SJCRH30 (cell line): ENCODE measurements around the gene IRAG1. TPM values are rescaled to one million over a fixed set of nuclear protein-coding genes. Genes with fewer than 3 reads are reported as not detected.
"Not testable (repeated sequence)": the region's sequence is repeated elsewhere in the genome, so short reads cannot be mapped to it uniquely, and the experiment has no call there.

Source experiments
- DNase-seq, 2 experiments: peaks; one replicate each; pipeline ENCODE4 v3.0.0-alpha.2; 2015 to 2020
- H3K27ac ChIP-seq: fragments of 250-450 bp; sonication (Bioruptor Pico); 2 replicates; pipeline ENCODE4 v1.5.1; 2020; ENCODE audit warnings: mild to moderate bottlenecking, moderate library complexity
- H3K27me3 ChIP-seq: fragments of 250-450 bp; sonication (Bioruptor Pico); 2 replicates; pipeline ENCODE4 v1.5.1; 2020; ENCODE audit warnings: mild to moderate bottlenecking, moderate library complexity
- H3K36me3 ChIP-seq: fragments of 250-450 bp; sonication (Bioruptor Pico); 2 replicates; pipeline ENCODE4 v1.5.1; 2020; ENCODE audit warnings: mild to moderate bottlenecking, moderate library complexity
- H3K4me1 ChIP-seq: fragments of 250-450 bp; sonication (Bioruptor Pico); 2 replicates; pipeline ENCODE4 v1.5.1; 2020; ENCODE audit warnings: mild to moderate bottlenecking, moderate library complexity
- H3K4me3 ChIP-seq: fragments of 250-450 bp; sonication (Bioruptor Pico); 2 replicates; pipeline ENCODE4 v1.5.1; 2020; ENCODE audit warnings: mild to moderate bottlenecking, moderate library complexity
- H3K9me3 ChIP-seq: fragments of 250-450 bp; sonication (Bioruptor Pico); replicated peaks from 2 replicates; pipeline ENCODE4 v1.5.1; 2020; ENCODE audit warnings: mild to moderate bottlenecking, moderate library complexity
- total RNA-seq: library from RNA; depleted of rRNA; stranded (reverse); fragments of >200 nt; shearing (Covaris generic); gene quantifications from 2 replicates; pipeline ENCODE4 v1.2.3, GENCODE V29; 2014

Gene IRAG1
- total RNA-seq, 1 experiment from 2014 or later, result not detected

DNA sequence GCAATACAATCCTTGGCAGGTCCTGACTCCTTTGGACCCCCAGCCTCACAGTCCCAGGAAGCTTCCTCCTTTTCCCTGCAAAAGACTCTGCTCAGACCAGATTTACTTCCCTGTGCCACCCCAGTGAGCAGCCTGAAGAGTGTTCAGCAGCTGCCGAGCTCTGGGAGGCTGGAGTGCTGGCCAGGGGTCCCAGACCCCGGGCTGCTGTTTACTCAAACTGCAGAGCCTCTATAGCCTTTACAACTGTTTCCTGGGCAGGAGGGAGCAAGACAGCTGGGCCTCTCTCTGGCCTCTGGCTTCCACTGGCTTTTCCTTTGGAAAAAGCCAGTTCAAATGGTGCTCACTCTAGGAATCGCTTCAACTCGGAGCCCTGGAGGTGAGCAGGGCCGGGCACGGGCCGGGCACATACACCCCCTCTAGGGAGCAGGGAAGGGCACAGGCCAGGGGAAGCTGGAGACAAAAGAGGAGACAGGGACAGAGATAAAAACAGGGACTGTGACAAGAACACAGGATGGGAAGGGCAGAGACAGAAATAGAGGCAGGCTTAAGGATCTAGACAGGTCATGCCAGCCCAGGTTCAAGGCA, 932 bp downstream of the IRAG1 start:
- no peak overlapping the region for H3K4me3 ChIP-seq
- H3K9me3 ChIP-seq, result no peaks in the 10 kb centered on the region
- H3K4me1 ChIP-seq, result no peaks in the 10 kb centered on the region
- no peak overlapping the region for H3K27ac ChIP-seq
- H3K36me3 ChIP-seq, result no peaks in the 10 kb centered on the region
- no peak for DNase-seq
- H3K27me3 ChIP-seq, result 0 out of 2 replicates have a peak, but pooled peaks cover 7% of the 10 kb centered on the region

DNA sequence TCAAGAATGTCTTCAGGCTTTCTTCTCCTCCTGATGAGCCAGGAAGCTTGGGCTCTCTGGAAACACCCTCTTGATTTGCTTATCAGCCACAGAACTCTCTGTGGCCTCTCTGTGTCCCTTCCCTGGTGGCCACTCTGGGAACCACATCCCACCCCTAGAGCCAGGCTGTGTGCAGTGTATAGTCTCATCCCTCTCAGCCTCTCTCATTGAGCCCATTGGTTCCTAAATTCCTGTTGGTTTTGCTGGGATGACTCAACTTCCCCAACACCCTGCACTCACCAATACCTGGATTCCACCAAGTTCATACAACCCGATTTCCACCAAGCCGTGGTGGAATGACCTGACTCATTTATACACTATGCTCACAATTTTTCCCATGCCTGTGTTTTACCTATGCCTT, 5.2 kb downstream of the IRAG1 start:
- H3K27ac ChIP-seq, result no peak overlapping the region
- H3K4me3 ChIP-seq, result no peak overlapping the region
- no peaks in the 10 kb centered on the region for H3K36me3 ChIP-seq
- H3K9me3 ChIP-seq, result no peaks in the 10 kb centered on the region
- H3K4me1 ChIP-seq, result no peaks in the 10 kb centered on the region
- DNase-seq, result no peak
- H3K27me3 ChIP-seq, result 0 out of 2 replicates have a peak, but pooled peaks cover 7% of the 10 kb centered on the region

DNA sequence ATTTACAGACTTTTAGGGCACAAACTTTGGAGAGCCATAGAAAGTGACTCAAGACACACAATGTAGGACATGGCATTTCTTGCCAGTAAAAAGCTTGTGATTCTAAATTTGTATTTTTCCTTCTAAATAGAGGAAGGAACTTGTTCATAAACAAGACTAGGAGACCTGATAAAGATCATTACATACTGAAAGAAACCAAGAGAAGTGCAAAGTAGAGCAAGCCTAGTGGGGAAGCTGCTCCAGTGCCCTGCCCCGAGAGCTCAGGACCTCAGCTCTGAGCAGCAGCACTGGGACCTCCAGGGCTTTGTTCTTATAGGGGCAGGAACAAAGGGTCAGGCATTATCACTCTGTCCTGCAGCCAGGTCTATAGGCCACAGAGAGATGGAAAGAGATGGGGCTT, 7.2 kb downstream of the IRAG1 start:
- Histone ChIP-seq H3K4me3 (no peak overlapping the region), H3K4me1 (no peaks in the 10 kb centered on the region), H3K27me3 (0 out of 2 replicates have a peak, but pooled peaks cover 3% of the 10 kb centered on the region), H3K36me3 (no peaks in the 10 kb centered on the region), H3K9me3 (no peaks in the 10 kb centered on the region), H3K27ac (no peak overlapping the region)
- DNase-seq, result no peak

DNA sequence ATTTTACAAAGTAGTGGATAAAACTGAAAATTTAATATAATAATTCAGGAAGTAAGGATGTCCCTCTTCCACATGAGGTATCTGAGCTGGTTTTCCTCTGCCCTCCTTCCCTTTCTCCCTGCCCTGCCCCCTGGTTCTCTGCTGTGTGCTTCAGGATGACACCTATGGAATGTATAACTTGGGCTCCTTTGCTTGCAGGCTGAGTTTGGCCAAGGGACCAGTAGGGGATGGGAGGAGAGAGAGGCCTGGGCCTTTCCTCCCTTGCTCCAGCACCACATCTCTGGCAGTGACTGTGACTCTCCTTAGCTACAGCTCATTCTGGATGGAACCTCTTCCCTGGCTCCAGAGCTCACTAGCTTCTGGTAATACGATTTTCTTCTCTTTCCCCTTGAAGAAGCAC, 10.1 kb downstream of the IRAG1 start:
- Histone ChIP-seq H3K27me3 (no peaks in the 10 kb centered on the region), H3K27ac (no peak overlapping the region), H3K36me3 (no peaks in the 10 kb centered on the region), H3K4me3 (no peak overlapping the region), H3K9me3 (no peaks in the 10 kb centered on the region), H3K4me1 (no peaks in the 10 kb centered on the region)
- DNase-seq, result no peak

DNA sequence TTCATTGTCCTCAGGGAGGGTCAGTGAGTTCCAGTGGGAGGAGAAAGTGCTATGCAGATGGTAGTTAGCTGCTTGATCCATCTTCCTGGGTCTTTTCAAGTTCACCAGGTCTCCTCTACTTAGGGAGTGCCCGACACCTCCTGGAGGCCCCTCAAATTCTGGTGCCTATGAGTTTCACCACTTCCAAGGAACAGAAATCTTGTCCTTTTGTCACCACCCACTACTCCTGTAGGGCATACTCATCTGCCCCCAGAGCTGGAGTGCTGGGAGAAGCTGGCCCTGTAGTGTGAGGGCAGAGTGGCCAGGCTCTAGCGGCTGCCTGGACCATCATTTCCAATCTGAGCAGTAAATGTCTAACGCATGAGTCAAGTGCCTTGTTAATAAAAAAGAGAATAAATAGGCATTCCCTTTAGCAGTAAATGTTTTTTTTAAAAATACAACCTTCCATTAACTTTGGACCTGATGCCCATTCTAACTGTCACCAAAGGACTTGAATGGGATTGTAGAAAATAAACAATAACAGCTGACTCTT, 12.5 kb downstream of the IRAG1 start:
- DNase-seq, result no peak
- no peaks in the 10 kb centered on the region for H3K9me3 ChIP-seq
- no peak overlapping the region for H3K4me3 ChIP-seq
- no peaks in the 10 kb centered on the region for H3K36me3 ChIP-seq
- H3K27ac ChIP-seq, result no peak overlapping the region
- no peaks in the 10 kb centered on the region for H3K4me1 ChIP-seq
- no peaks in the 10 kb centered on the region for H3K27me3 ChIP-seq

GRCh38 chr11:10680279-10680678, 13.3 kb downstream of the IRAG1 start:
- H3K27ac ChIP-seq, DNase-seq: not testable (repeated sequence)

GRCh38 chr11:10679644-10680043, 13.9 kb downstream of the IRAG1 start:
- H3K36me3 ChIP-seq, result no peaks in the 10 kb centered on the region
- H3K27ac ChIP-seq, result no peak overlapping the region
- H3K27me3 ChIP-seq, result no peaks in the 10 kb centered on the region
- no peaks in the 10 kb centered on the region for H3K9me3 ChIP-seq
- H3K4me3 ChIP-seq, result no peak overlapping the region
- DNase-seq, result no peak
- no peaks in the 10 kb centered on the region for H3K4me1 ChIP-seq

More at GRCh38 chr11:10680279-10680678, 13.3 kb downstream of the IRAG1 start:
- H3K9me3 ChIP-seq, H3K4me1 ChIP-seq, H3K4me3 ChIP-seq, H3K27me3 ChIP-seq, H3K36me3 ChIP-seq: not testable (repeated sequence)

DNA sequence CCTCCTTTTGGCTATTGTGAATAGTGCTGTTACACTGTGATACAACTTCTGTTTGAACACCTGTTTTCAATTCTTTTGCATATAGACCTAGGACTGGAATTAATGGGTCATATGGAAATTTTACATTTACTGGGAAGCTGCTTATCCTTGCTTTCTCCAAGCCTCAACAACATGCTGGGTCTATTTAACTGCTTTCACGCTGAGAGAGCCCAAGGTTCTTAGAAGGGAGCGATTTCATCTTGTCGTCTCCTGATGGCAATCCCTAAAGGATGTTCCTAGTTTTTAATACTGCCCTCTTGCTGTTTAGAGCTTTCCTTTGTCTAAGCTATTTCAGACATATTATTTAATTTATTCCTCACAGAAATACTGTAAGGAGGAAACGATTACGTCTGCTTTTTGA, 15.5 kb downstream of the IRAG1 start:
- Histone ChIP-seq H3K4me3 (no peak overlapping the region), H3K9me3 (no peaks in the 10 kb centered on the region), H3K27me3 (no peaks in the 10 kb centered on the region), H3K4me1 (no peaks in the 10 kb centered on the region), H3K27ac (no peak overlapping the region), H3K36me3 (no peaks in the 10 kb centered on the region)
- no peak for DNase-seq

DNA sequence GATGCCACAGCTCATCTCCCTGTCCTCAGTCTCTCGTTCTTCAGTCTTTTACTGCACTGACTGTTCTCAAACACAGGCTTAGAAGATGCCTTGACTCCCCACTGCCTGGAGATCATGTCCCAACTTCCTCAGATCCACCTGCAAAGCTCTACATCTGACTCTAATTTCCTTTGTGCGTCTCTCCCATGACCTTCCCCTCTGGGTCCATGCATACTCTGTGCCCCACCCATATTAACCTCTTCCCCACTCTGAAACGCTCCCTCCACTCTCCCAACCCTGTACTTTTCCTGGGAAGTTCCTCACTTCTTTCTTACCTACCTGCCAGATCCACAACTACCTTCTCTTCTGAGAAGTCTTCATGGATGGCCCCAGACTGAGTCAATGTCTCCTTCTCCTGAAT, 16.6 kb downstream of the IRAG1 start:
- H3K4me1 ChIP-seq, result no peaks in the 10 kb centered on the region
- no peak overlapping the region for H3K27ac ChIP-seq
- H3K9me3 ChIP-seq, result no peaks in the 10 kb centered on the region
- no peak for DNase-seq
- no peak overlapping the region for H3K4me3 ChIP-seq
- no peaks in the 10 kb centered on the region for H3K27me3 ChIP-seq
- H3K36me3 ChIP-seq, result no peaks in the 10 kb centered on the region

GRCh38 chr11:10674911-10675440, 18.6 kb downstream of the IRAG1 start:
- H3K27ac ChIP-seq, result no peak overlapping the region

GRCh38 chr11:10674440-10674855, 19.1 kb downstream of the IRAG1 start:
- Histone ChIP-seq H3K27ac (no peak overlapping the region), H3K36me3 (no peaks in the 10 kb centered on the region)
- no peak for DNase-seq

More at GRCh38 chr11:10674911-10675440, 18.6 kb downstream of the IRAG1 start:
- Histone ChIP-seq H3K36me3 (no peaks in the 10 kb centered on the region), H3K4me3 (no peak overlapping the region), H3K27me3 (no peaks in the 10 kb centered on the region), H3K9me3 (no peaks in the 10 kb centered on the region), H3K4me1 (peaks cover 2% of the 10 kb centered on the region; the same call in 1 of the 2 replicates)
- DNase-seq, result no peak

DNA sequence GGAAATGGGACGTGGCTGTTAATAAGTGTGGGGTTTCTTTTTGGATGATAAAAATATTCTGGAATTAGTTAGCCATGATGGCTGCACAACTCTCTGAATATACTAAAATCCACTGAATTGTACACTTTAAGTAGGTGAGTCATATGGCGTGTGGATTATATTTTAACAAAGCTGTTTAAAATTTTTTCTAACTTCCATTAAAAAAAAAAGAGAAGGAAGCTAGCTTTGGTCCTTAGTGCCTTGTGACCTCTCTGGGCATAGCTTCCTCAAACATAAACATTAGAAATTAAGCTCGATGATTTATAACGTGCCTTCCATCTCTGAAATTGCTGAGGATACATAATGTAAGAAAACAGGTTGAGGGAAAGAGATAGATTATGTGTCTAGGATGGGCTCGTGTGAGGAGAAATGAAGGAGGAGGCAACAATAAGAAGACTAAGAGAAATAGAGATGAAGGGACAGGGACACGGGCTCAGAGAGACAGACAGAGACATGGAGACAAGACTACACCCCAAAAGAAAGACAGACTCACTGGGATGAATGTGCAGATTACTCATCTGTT, 20.0 kb downstream of the IRAG1 start:
- Histone ChIP-seq H3K36me3 (no peaks in the 10 kb centered on the region), H3K4me3 (no peak overlapping the region), H3K4me1 (peaks cover 7% of the 10 kb centered on the region; the same call in 1 of the 2 replicates), H3K27me3 (no peaks in the 10 kb centered on the region), H3K27ac (no peak overlapping the region), H3K9me3 (no peaks in the 10 kb centered on the region)
- DNase-seq, result no peak

More at GRCh38 chr11:10674440-10674855, 19.1 kb downstream of the IRAG1 start:
- H3K4me3 ChIP-seq, result no peak overlapping the region
- H3K9me3 ChIP-seq, result no peaks in the 10 kb centered on the region
- H3K4me1 ChIP-seq, result peaks cover 7% of the 10 kb centered on the region; the same call in 1 of the 2 replicates
- no peaks in the 10 kb centered on the region for H3K27me3 ChIP-seq

- H3K4me1 ChIP-seq, result peaks cover 7% of the 10 kb centered on the region; the same call in 1 of the 2 replicates
- no peaks in the 10 kb centered on the region for H3K27me3 ChIP-seq
- H3K4me3 ChIP-seq, result no peak overlapping the region
- H3K27ac ChIP-seq, result no peak overlapping the region
- no peak for DNase-seq
- H3K36me3 ChIP-seq, result no peaks in the 10 kb centered on the region
- no peaks in the 10 kb centered on the region for H3K9me3 ChIP-seq
Measured at GRCh38 chr11:10670099-10670498, 23.5 kb downstream of the IRAG1 start.

DNA sequence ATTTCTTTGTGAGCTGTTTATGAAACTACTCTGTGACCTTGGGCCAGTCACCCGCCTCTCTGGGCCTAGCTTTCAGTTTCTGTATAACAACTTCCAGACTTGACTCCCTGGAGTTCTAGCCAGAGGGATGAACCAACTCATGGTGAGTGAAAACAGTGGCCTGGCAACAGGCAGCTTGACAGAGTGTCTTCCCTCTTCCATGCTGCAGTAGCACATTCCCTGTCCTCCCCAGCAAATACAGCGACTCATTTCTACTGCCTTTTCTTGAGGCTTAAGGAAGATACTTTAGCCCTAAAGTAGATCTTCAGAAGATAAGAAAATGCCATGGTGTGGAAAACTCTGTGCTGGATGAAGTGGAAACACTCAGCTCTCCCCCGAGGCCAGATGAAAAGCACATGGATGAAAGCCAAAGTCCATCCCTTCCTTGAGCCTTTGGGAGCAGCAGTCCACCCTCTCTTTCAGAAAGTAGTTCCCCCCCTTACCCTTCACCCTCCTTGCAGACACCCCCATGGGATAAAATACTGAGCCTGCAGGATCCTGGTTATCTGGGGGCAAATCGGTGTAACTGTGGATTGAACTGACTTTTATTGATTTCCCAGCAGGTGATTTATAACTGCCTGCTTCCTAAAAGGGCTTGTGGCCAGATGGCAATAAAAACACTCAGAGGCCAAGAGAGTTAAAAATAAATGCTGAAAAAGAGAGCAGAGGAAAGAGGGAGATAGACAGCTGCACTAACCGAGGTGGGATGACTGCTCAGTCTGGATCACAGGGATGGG, 24.1 kb downstream of the IRAG1 start:
- DNase-seq, result peak in 1 of 2 experiments; percentile 27
- H3K4me1 ChIP-seq, result peaks cover 7% of the 10 kb centered on the region; the same call in 1 of the 2 replicates
- no peaks in the 10 kb centered on the region for H3K9me3 ChIP-seq
- H3K36me3 ChIP-seq, result no peaks in the 10 kb centered on the region
- no peaks in the 10 kb centered on the region for H3K27me3 ChIP-seq
- no peak overlapping the region for H3K4me3 ChIP-seq
- H3K27ac ChIP-seq, result no peak overlapping the region

GRCh38 chr11:10667521-10667885, 26.1 kb downstream of the IRAG1 start:
- Histone ChIP-seq H3K4me3 (no peak overlapping the region), H3K27ac (no peak overlapping the region), H3K27me3 (no peaks in the 10 kb centered on the region), H3K9me3 (0 out of 2 replicates have a peak, but pooled peaks cover 2% of the 10 kb centered on the region), H3K36me3 (no peaks in the 10 kb centered on the region), H3K4me1 (peaks cover 7% of the 10 kb centered on the region; the same call in 1 of the 2 replicates)
- no peak for DNase-seq
